HepG2 (cell line): Measurements from ENCODE around the gene ZNHIT6. TPM values are rescaled to one million over a fixed set of nuclear protein-coding genes. Genes with fewer than 3 reads are reported as not detected.
A peak's percentile ranks its signal among the peaks of the same experiment; 100 is the strongest.

Source experiments
- ARNT ChIP-seq: fragments of 450-650 bp; IDR thresholded peaks from 2 replicates; pipeline ENCODE4 v1.6.1; 2017
- CEBPB ChIP-seq: IDR thresholded peaks from 2 replicates; pipeline ENCODE4 v1.6.1; 2011; ENCODE audit warnings: low read depth, low read length, improper control_type of control experiment, borderline replicate concordance
- DR1 ChIP-seq: sonication (generic); formaldehyde crosslinking; IDR thresholded peaks from 2 replicates; pipeline ENCODE4 v1.8.0; 2021; ENCODE audit warnings: mild to moderate bottlenecking, missing genetic modification reagents, inconsistent platforms
- FOXO1 ChIP-seq: sonication (generic); formaldehyde crosslinking; IDR thresholded peaks from 2 replicates; pipeline ENCODE4 v1.4.0; 2020; ENCODE audit warnings: missing genetic modification reagents
- GFI1 ChIP-seq: sonication (generic); formaldehyde crosslinking; IDR thresholded peaks from 2 replicates; pipeline ENCODE4 v1.5.0; 2020; ENCODE audit warnings: missing genetic modification reagents, mild to moderate bottlenecking, borderline replicate concordance
- HES4 ChIP-seq: sonication (generic); formaldehyde crosslinking; IDR thresholded peaks from 2 replicates; pipeline ENCODE4 v1.9.0; 2021; ENCODE audit warnings: mild to moderate bottlenecking, missing genetic modification reagents, borderline replicate concordance
- HNF4G ChIP-seq, 2 experiments: sonication (generic) in 1 of 2; formaldehyde crosslinking in 1 of 2; IDR thresholded peaks; 2 replicates each; pipeline versions ENCODE4 v1.4.0 to v1.6.1; 2011 to 2020; ENCODE audit warnings: borderline replicate concordance in 2 of 2, low read depth in 2 of 2, mild to moderate bottlenecking in 2 of 2, low read length in 1 of 2, missing genetic modification reagents in 1 of 2, moderate library complexity in 1 of 2
- NCOA1 ChIP-seq: sonication (generic); formaldehyde crosslinking; IDR thresholded peaks from 2 replicates; pipeline ENCODE4 v1.9.0; 2021; ENCODE audit warnings: missing genetic modification reagents
- ZKSCAN8 ChIP-seq: IDR thresholded peaks from 2 replicates; pipeline ENCODE4 v1.6.1; 2016; ENCODE audit warnings: borderline replicate concordance, missing genetic modification reagents, missing compliant biosample characterization
- ZNF263 ChIP-seq: sonication (generic); formaldehyde crosslinking; IDR thresholded peaks from 2 replicates; pipeline ENCODE4 v1.4.0; 2020; ENCODE audit warnings: missing genetic modification reagents
- ZNF530 ChIP-seq: sonication (generic); formaldehyde crosslinking; IDR thresholded peaks from 2 replicates; pipeline ENCODE4 v1.5.0; 2020; ENCODE audit warnings: low read depth, mild to moderate bottlenecking, missing genetic modification reagents
- ZSCAN20 ChIP-seq: sonication (generic); formaldehyde crosslinking; IDR thresholded peaks from 2 replicates; pipeline ENCODE4 v1.4.0; 2020; ENCODE audit warnings: missing genetic modification reagents, mild to moderate bottlenecking, borderline replicate concordance
- ZSCAN31 ChIP-seq: sonication (generic); formaldehyde crosslinking; IDR thresholded peaks from 2 replicates; pipeline ENCODE4 v1.5.0; 2020; ENCODE audit warnings: low read depth, mild to moderate bottlenecking, missing genetic modification reagents
- polyA plus RNA-seq, 8 experiments: library from polyadenylated mRNA; depleted of rRNA in 3 of 8; stranded (reverse) in 7 of 8; unstranded in 1 of 8; fragments of >200 nt; fragmentation: Illumina TruSeq in 4 of 8; extraction: Trizol in 4 of 8; gene quantifications; 2 replicates each; pipeline versions ENCODE4 v1.2.1 to v1.2.3, GENCODE V29; 2011 to 2016; ENCODE audit warnings: low read depth in 4 of 8, missing spikeins in 1 of 8, mixed read lengths in 1 of 8; ENCODE audit not compliant: insufficient read depth in 1 of 8
- total RNA-seq, 5 experiments: library from RNA; depleted of rRNA; stranded (reverse); fragments of >200 nt; fragmentation: Illumina TruSeq; extraction: Trizol; gene quantifications; 2 replicates each; pipeline ENCODE4 v1.2.3, GENCODE V29; 2016; ENCODE audit warnings: low read depth in 1 of 5
- TF ChIP-seq, protein P1 (sequence below): sonication (generic); formaldehyde crosslinking; IDR thresholded peaks from 2 replicates; pipeline ENCODE4 v1.5.0; 2020; ENCODE audit warnings: mild to moderate bottlenecking, missing genetic modification reagents, borderline replicate concordance
- TF ChIP-seq, protein P2 (sequence below): sonication (generic); formaldehyde crosslinking; IDR thresholded peaks from 2 replicates; pipeline ENCODE4 v1.8.0; 2022; ENCODE audit warnings: missing genetic modification reagents, mild to moderate bottlenecking, borderline replicate concordance
- TF ChIP-seq, protein P3 (sequence below): sonication (generic); formaldehyde crosslinking; conservative IDR thresholded peaks from 2 replicates; pipeline ENCODE4 v1.4.0; 2020; ENCODE audit warnings: missing genetic modification reagents
- TF ChIP-seq, protein P4 (sequence below): IDR thresholded peaks from 2 replicates; pipeline ENCODE4 v1.6.1; 2016; ENCODE audit warnings: missing biosample characterization, missing genetic modification reagents, low read depth

Gene ZNHIT6
- total and polyA plus RNA-seq, 2 of the 13 experiments (the other 11 are each of a cell fraction or from before 2014, with no cell fraction given) = 6.0 to 15.2 TPM

DNA sequence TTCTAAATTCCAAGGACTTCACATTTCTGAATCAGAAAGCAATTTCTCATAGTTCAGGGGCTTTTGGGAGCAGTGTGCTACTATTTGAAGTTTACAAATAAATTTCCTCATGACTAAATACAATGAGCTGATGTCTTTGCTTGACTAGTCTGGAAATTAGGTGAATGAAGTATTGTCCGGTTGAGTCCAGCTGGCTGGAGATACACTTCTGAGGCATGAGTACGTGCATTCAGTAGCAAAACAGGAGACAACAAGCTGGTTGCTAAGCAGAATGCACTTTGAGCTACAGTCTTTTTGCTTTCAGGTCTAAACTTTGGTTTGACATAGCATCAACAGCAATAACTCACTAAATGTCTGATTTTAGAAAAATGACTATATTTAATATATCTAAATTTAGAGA, 27.1 kb downstream of the ZNHIT6 start (continued):
- TF ChIP-seq, protein P1, sequence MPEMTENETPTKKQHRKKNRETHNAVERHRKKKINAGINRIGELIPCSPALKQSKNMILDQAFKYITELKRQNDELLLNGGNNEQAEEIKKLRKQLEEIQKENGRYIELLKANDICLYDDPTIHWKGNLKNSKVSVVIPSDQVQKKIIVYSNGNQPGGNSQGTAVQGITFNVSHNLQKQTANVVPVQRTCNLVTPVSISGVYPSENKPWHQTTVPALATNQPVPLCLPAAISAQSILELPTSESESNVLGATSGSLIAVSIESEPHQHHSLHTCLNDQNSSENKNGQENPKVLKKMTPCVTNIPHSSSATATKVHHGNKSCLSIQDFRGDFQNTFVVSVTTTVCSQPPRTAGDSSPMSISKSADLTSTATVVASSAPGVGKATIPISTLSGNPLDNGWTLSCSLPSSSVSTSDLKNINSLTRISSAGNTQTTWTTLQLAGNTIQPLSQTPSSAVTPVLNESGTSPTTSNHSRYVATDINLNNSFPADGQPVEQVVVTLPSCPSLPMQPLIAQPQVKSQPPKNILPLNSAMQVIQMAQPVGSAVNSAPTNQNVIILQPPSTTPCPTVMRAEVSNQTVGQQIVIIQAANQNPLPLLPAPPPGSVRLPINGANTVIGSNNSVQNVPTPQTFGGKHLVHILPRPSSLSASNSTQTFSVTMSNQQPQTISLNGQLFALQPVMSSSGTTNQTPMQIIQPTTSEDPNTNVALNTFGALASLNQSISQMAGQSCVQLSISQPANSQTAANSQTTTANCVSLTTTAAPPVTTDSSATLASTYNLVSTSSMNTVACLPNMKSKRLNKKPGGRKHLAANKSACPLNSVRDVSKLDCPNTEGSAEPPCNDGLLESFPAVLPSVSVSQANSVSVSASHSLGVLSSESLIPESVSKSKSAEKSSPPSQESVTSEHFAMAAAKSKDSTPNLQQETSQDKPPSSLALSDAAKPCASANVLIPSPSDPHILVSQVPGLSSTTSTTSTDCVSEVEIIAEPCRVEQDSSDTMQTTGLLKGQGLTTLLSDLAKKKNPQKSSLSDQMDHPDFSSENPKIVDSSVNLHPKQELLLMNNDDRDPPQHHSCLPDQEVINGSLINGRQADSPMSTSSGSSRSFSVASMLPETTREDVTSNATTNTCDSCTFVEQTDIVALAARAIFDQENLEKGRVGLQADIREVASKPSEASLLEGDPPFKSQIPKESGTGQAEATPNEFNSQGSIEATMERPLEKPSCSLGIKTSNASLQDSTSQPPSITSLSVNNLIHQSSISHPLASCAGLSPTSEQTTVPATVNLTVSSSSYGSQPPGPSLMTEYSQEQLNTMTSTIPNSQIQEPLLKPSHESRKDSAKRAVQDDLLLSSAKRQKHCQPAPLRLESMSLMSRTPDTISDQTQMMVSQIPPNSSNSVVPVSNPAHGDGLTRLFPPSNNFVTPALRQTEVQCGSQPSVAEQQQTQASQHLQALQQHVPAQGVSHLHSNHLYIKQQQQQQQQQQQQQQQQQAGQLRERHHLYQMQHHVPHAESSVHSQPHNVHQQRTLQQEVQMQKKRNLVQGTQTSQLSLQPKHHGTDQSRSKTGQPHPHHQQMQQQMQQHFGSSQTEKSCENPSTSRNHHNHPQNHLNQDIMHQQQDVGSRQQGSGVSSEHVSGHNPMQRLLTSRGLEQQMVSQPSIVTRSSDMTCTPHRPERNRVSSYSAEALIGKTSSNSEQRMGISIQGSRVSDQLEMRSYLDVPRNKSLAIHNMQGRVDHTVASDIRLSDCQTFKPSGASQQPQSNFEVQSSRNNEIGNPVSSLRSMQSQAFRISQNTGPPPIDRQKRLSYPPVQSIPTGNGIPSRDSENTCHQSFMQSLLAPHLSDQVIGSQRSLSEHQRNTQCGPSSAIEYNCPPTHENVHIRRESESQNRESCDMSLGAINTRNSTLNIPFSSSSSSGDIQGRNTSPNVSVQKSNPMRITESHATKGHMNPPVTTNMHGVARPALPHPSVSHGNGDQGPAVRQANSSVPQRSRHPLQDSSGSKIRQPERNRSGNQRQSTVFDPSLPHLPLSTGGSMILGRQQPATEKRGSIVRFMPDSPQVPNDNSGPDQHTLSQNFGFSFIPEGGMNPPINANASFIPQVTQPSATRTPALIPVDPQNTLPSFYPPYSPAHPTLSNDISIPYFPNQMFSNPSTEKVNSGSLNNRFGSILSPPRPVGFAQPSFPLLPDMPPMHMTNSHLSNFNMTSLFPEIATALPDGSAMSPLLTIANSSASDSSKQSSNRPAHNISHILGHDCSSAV = no peak
- TF ChIP-seq ZSCAN20 (CRISPR knock-in tag) (no peak), GFI1 (CRISPR knock-in tag) (no peak), DR1 (CRISPR knock-in tag) (no peak), HNF4G (IDR thresholded peaks at IDR 0.05; ENCODE audit: borderline replicate concordance, low read depth, low read length) (peak; percentile 52; the same call in 1 of the 2 replicates), HNF4G (CRISPR knock-in tag; IDR thresholded peaks at IDR 0.05; ENCODE audit: borderline replicate concordance, low read depth) (no peak), NCOA1 (no peak), FOXO1 (CRISPR knock-in tag) (peak; percentile 85; the same call in 1 of the 2 replicates), ARNT (no peak), ZSCAN31 (no peak), ZKSCAN8 (CRISPR knock-in tag) (no peak), ZNF263 (CRISPR knock-in tag) (no peak), ZNF530 (CRISPR knock-in tag) (no peak), HES4 (CRISPR knock-in tag) (no peak), CEBPB (no peak)
- TF ChIP-seq, protein P2, sequence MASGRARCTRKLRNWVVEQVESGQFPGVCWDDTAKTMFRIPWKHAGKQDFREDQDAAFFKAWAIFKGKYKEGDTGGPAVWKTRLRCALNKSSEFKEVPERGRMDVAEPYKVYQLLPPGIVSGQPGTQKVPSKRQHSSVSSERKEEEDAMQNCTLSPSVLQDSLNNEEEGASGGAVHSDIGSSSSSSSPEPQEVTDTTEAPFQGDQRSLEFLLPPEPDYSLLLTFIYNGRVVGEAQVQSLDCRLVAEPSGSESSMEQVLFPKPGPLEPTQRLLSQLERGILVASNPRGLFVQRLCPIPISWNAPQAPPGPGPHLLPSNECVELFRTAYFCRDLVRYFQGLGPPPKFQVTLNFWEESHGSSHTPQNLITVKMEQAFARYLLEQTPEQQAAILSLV (CRISPR knock-in tag) = no peak
- TF ChIP-seq, protein P3, sequence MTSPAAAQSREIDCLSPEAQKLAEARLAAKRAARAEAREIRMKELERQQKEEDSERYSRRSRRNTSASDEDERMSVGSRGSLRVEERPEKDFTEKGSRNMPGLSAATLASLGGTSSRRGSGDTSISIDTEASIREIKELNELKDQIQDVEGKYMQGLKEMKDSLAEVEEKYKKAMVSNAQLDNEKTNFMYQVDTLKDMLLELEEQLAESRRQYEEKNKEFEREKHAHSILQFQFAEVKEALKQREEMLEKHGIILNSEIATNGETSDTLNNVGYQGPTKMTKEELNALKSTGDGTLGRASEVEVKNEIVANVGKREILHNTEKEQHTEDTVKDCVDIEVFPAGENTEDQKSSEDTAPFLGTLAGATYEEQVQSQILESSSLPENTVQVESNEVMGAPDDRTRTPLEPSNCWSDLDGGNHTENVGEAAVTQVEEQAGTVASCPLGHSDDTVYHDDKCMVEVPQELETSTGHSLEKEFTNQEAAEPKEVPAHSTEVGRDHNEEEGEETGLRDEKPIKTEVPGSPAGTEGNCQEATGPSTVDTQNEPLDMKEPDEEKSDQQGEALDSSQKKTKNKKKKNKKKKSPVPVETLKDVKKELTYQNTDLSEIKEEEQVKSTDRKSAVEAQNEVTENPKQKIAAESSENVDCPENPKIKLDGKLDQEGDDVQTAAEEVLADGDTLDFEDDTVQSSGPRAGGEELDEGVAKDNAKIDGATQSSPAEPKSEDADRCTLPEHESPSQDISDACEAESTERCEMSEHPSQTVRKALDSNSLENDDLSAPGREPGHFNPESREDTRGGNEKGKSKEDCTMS (CRISPR knock-in tag) = no peak
- TF ChIP-seq, protein P4, sequence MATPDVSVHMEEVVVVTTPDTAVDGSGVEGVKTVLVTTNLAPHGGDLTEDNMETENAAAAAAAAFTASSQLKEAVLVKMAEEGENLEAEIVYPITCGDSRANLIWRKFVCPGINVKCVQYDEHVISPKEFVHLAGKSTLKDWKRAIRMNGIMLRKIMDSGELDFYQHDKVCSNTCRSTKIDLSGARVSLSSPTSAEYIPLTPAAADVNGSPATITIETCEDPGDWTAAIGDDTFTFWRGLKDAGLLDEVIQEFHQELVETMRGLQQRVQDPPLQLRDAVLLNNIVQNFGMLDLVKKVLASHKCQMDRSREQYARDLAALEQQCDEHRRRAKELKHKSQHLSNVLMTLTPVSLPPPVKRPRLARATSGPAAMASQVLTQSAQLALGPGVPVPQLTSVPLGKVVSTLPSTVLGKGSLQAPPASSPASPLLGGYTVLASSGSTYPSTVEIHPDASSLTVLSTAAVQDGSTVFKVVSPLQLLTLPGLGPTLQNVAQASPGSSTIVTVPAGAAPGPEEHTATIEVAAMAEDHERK (CRISPR knock-in tag) = no peak
